Gastrocnemius medialis (tissue), 4 donors: ENCODE measurements around the gene KCNK18.

Experiments
- POLR2A ChIP-seq, 2 donors: fragments of 450-650 bp; IDR thresholded peaks; one replicate each; pipeline ENCODE4 v1.6.1; 2017; ENCODE audit warnings: antibody characterized with exemption in 2 of 2, mild to moderate bottlenecking in 2 of 2, moderate library complexity in 2 of 2
- TF ChIP-seq, protein P1 (sequence below), 5 experiments: fragments of 450-650 bp in 3 of 5; fragments of 200-600 bp in 2 of 5; sonication (generic) in 2 of 5; IDR thresholded peaks in 4 of 5; conservative IDR thresholded peaks in 1 of 5; 1 replicate in 4 of 5; 2 replicates in 1 of 5; pipeline ENCODE4 v1.5.1; 2016 to 2019; ENCODE audit warnings: antibody characterized with exemption in 5 of 5, mild to moderate bottlenecking in 3 of 5, moderate library complexity in 3 of 5

DNA sequence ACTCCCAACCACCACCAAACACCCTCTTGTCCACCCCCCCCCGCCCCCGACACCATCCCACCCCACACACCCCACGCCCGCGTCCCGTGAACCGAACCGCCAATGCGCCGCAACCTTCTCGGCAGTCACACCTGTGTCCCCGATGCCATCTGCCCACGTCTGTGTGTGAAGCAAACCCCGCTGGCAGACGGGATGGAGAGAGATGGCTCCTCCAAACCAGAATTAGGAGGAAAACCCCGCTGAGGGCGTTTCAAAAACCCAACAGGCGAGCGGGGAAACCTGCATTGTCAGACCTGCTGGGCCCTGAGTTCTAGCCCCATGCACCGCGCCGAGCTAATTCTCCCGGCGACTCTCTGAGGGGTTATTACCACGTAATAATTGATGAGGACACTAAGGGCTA is 28.6 kb upstream of the KCNK18 start:
- TF ChIP-seq, protein P1, sequence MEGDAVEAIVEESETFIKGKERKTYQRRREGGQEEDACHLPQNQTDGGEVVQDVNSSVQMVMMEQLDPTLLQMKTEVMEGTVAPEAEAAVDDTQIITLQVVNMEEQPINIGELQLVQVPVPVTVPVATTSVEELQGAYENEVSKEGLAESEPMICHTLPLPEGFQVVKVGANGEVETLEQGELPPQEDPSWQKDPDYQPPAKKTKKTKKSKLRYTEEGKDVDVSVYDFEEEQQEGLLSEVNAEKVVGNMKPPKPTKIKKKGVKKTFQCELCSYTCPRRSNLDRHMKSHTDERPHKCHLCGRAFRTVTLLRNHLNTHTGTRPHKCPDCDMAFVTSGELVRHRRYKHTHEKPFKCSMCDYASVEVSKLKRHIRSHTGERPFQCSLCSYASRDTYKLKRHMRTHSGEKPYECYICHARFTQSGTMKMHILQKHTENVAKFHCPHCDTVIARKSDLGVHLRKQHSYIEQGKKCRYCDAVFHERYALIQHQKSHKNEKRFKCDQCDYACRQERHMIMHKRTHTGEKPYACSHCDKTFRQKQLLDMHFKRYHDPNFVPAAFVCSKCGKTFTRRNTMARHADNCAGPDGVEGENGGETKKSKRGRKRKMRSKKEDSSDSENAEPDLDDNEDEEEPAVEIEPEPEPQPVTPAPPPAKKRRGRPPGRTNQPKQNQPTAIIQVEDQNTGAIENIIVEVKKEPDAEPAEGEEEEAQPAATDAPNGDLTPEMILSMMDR (IDR thresholded peaks at IDR 0.05 in 4 of 5, conservative IDR thresholded peaks at IDR 0.05 in 1 of 5), result no peak
- TF ChIP-seq POLR2A (IDR thresholded peaks at IDR 0.05), result no peak
